ENCODE measurements around the gene BAMBI. TPM values are rescaled to one million over a fixed set of nuclear protein-coding genes. Genes with fewer than 3 reads are reported as not detected.

BAMBI gene
- total RNA-seq, 1 donor from 2014 or later: 50.6 TPM

- peaks cover 20% of the 10 kb centered on the region for H3K4me1 Mint-ChIP-seq (ENCODE audit: low read depth, unreplicated experiment)
These were observed 3.0 kb downstream of the BAMBI start for GRCh38 chr10:28680358-28680752.

GRCh38 chr10:28681291-28681763 is 4.0 kb downstream of the BAMBI start:
- Histone ChIP-seq H3K79me2 (ENCODE audit: insufficient read depth, low read length) (peaks cover 50% of the 10 kb centered on the region), H3K9ac (ENCODE audit: low read length) (no peak overlapping the region), H3K27ac (ENCODE audit: low read depth, low read length) (no peak overlapping the region), H3K4me1 (ENCODE audit: insufficient read depth, low read length) (peaks cover 18% of the 10 kb centered on the region), H3K4me3 (ENCODE audit: insufficient read depth, low read depth, low read length) (no peak overlapping the region), H4K20me1 (ENCODE audit: insufficient read depth, low read length) (peaks cover 50% of the 10 kb centered on the region), H3K9me3 (ENCODE audit: insufficient read depth, low read depth, low read length) (no peaks in the 10 kb centered on the region), H3K4me2 (ENCODE audit: low read length) (peak overlapping the region; percentile 94), H3K36me3 (ENCODE audit: insufficient read depth, low read length) (peaks cover 11% of the 10 kb centered on the region), H3K27me3 (ENCODE audit: insufficient read depth, low read length) (peaks cover 3% of the 10 kb centered on the region), H2AFZ (ENCODE audit: low read depth, low read length) (no peak overlapping the region)
- H3K27ac Mint-ChIP-seq (ENCODE audit: unreplicated experiment): no peak overlapping the region
- peaks cover 23% of the 10 kb centered on the region for H3K4me1 Mint-ChIP-seq (ENCODE audit: low read depth, unreplicated experiment)
- no peaks in the 10 kb centered on the region for H3K27me3 Mint-ChIP-seq (ENCODE audit: low read depth, unreplicated experiment)
- FAIRE-seq: no peak
- peak; percentile 43 for DNase-seq (ENCODE audit: low read depth)
- TF ChIP-seq CTCF (IDR thresholded peaks at IDR 0.05; ENCODE audit: insufficient read depth, low read depth, low read length): no peak
- no peak for TF ChIP-seq EZH2 (IDR thresholded peaks at IDR 0.05; ENCODE audit: insufficient read depth, low read length)
- peak overlapping the region; percentile 99 for H3K4me3 Mint-ChIP-seq (ENCODE audit: unreplicated experiment)
- no peaks in the 10 kb centered on the region for H3K9me3 Mint-ChIP-seq (ENCODE audit: unreplicated experiment)
- H3K36me3 Mint-ChIP-seq (ENCODE audit: low read depth, unreplicated experiment): peaks cover 12% of the 10 kb centered on the region

More at GRCh38 chr10:28680358-28680752, 3.0 kb downstream of the BAMBI start:
- peaks cover 13% of the 10 kb centered on the region for H3K27me3 ChIP-seq (ENCODE audit: insufficient read depth, low read length)
- peak overlapping the region; percentile 85 for H3K9ac ChIP-seq (ENCODE audit: low read length)
- FAIRE-seq (no peak), DNase-seq (ENCODE audit: low read depth) (no peak)
- H3K4me3 ChIP-seq (ENCODE audit: insufficient read depth, low read depth, low read length): peak overlapping the region; percentile 82
- Mint-ChIP-seq H3K27me3 (ENCODE audit: low read depth, unreplicated experiment) (no peaks in the 10 kb centered on the region), H3K4me3 (ENCODE audit: unreplicated experiment) (peak overlapping the region; percentile 99), H3K9me3 (ENCODE audit: unreplicated experiment) (no peaks in the 10 kb centered on the region), H3K27ac (ENCODE audit: unreplicated experiment) (no peak overlapping the region), H3K36me3 (ENCODE audit: low read depth, unreplicated experiment) (peaks cover 12% of the 10 kb centered on the region)
- H3K4me2 ChIP-seq (ENCODE audit: low read length): peak overlapping the region; percentile 94
- H3K36me3 ChIP-seq (ENCODE audit: insufficient read depth, low read length): peaks cover 11% of the 10 kb centered on the region
- peaks cover 50% of the 10 kb centered on the region for H4K20me1 ChIP-seq (ENCODE audit: insufficient read depth, low read length)
- peaks cover 20% of the 10 kb centered on the region for H3K4me1 ChIP-seq (ENCODE audit: insufficient read depth, low read length)
- TF ChIP-seq EZH2 (IDR thresholded peaks at IDR 0.05; ENCODE audit: insufficient read depth, low read length) (no peak), CTCF (IDR thresholded peaks at IDR 0.05; ENCODE audit: insufficient read depth, low read depth, low read length) (no peak)
- no peak overlapping the region for H3K27ac ChIP-seq (ENCODE audit: low read depth, low read length)
- H3K79me2 ChIP-seq (ENCODE audit: insufficient read depth, low read length): peaks cover 50% of the 10 kb centered on the region
- H3K9me3 ChIP-seq (ENCODE audit: insufficient read depth, low read depth, low read length): no peaks in the 10 kb centered on the region
- no peak overlapping the region for H2AFZ ChIP-seq (ENCODE audit: low read depth, low read length)

GRCh38 chr10:28681928-28682750 is 4.8 kb downstream of the BAMBI start:
- Histone ChIP-seq H3K27ac (ENCODE audit: low read depth, low read length) (no peak overlapping the region), H3K36me3 (ENCODE audit: insufficient read depth, low read length) (peaks cover 11% of the 10 kb centered on the region), H3K4me3 (ENCODE audit: insufficient read depth, low read depth, low read length) (no peak overlapping the region), H4K20me1 (ENCODE audit: insufficient read depth, low read length) (peaks cover 50% of the 10 kb centered on the region), H3K4me2 (ENCODE audit: low read length) (no peak overlapping the region), H2AFZ (ENCODE audit: low read depth, low read length) (no peak overlapping the region), H3K79me2 (ENCODE audit: insufficient read depth, low read length) (peaks cover 50% of the 10 kb centered on the region), H3K9me3 (ENCODE audit: insufficient read depth, low read depth, low read length) (no peaks in the 10 kb centered on the region), H3K27me3 (ENCODE audit: insufficient read depth, low read length) (no peaks in the 10 kb centered on the region), H3K4me1 (ENCODE audit: insufficient read depth, low read length) (peaks cover 12% of the 10 kb centered on the region), H3K9ac (ENCODE audit: low read length) (no peak overlapping the region)
- no peak overlapping the region for H3K27ac Mint-ChIP-seq (ENCODE audit: unreplicated experiment)
- no peaks in the 10 kb centered on the region for H3K9me3 Mint-ChIP-seq (ENCODE audit: unreplicated experiment)
- FAIRE-seq: no peak
- no peak for TF ChIP-seq CTCF (IDR thresholded peaks at IDR 0.05; ENCODE audit: insufficient read depth, low read depth, low read length)
- TF ChIP-seq EZH2 (IDR thresholded peaks at IDR 0.05; ENCODE audit: insufficient read depth, low read length): no peak
- no peaks in the 10 kb centered on the region for H3K27me3 Mint-ChIP-seq (ENCODE audit: low read depth, unreplicated experiment)
- H3K4me3 Mint-ChIP-seq (ENCODE audit: unreplicated experiment): peak overlapping the region; percentile 3
- H3K4me1 Mint-ChIP-seq (ENCODE audit: low read depth, unreplicated experiment): peaks cover 29% of the 10 kb centered on the region
- DNase-seq (ENCODE audit: low read depth): no peak
- H3K36me3 Mint-ChIP-seq (ENCODE audit: low read depth, unreplicated experiment): peaks cover 12% of the 10 kb centered on the region

Measured in astrocyte (in vitro differentiated cells and primary cell).